ENCODE results near the gene PCDHB13.
"Not testable (repeated sequence)": the region's sequence is repeated elsewhere in the genome, so short reads cannot be mapped to it uniquely, and the experiment has no call there.

Gene PCDHB13

GRCh38 chr5:141213656-141214339 is at the start of gene PCDHB13:
Gene PCDHB13, plus strand, starts transcription at chr5:141213919. Its CDS starts 205 bp downstream, at chr5:141214124.
- not testable (repeated sequence) for DNase-seq (ENCODE audit: extremely low read depth in 1 of 2, low read depth in 1 of 2)

GRCh38 chr5:141172381-141173204 is 41.1 kb upstream of the PCDHB13 start, which contains the start of gene PCDHB7:
Gene PCDHB7, plus strand, starts transcription at chr5:141172644. Its CDS starts 192 bp downstream, at chr5:141172836.
- DNase-seq (ENCODE audit: extremely low read depth in 1 of 2, low read depth in 1 of 2) = no peak

DNA sequence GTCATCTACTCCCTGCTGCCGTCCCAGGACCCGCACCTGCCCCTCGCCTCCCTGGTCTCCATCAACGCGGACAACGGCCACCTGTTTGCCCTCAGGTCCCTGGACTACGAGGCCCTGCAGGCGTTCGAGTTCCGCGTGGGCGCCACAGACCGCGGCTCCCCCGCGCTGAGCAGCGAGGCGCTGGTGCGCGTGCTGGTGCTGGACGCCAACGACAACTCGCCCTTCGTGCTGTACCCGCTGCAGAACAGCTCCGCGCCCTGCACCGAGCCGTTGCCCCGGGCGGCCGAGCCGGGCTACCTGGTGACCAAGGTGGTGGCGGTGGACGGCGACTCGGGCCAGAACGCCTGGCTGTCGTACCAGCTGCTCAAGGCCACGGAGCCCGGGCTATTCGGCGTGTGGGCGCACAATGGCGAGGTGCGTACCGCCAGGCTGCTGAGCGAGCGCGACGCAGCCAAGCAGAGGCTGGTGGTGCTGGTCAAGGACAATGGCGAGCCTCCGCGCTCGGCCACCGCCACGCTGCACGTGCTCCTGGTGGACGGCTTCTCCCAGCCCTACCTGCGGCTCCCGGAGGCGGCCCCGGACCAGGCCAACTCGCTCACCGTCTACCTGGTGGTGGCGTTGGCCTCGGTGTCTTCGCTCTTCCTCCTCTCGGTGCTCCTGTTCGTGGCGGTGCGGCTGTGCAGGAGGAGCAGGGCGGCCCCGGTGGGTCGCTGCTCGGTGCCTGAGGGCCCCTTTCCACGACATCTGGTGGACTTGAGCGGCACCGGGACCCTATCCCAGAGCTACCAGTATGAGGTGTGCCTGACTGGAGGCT is 39.2 kb upstream of the PCDHB13 start:
- not testable (repeated sequence) for DNase-seq (ENCODE audit: extremely low read depth in 1 of 2, low read depth in 1 of 2)

DNA sequence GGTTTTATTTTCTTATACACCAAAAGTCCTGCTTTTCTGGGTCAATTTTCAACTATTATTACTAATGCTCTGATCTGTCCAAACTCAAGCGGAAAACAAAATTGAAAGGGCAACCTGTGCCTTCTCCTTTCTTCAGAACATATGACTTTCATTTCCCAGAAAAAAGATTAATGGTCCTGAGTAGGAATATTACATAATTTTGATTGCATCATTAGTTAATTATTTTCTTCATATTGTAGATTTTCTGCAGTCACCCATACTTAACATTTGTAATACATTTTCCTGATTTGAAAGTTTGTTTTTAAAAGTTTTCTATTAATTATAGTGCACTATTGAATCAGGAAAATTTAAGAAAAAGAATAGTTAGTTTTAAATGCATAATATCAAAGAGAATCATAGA is 37.8 kb upstream of the PCDHB13 start:
- no peak for DNase-seq (ENCODE audit: extremely low read depth in 1 of 2, low read depth in 1 of 2)

GRCh38 chr5:141177577-141178191 is 36.0 kb upstream of the PCDHB13 start, which contains the start of gene PCDHB8:
Gene PCDHB8, plus strand, starts transcription at chr5:141177790. Its CDS starts 245 bp downstream, at chr5:141178035.
- not testable (repeated sequence) for DNase-seq (ENCODE audit: extremely low read depth in 1 of 2, low read depth in 1 of 2)

DNA sequence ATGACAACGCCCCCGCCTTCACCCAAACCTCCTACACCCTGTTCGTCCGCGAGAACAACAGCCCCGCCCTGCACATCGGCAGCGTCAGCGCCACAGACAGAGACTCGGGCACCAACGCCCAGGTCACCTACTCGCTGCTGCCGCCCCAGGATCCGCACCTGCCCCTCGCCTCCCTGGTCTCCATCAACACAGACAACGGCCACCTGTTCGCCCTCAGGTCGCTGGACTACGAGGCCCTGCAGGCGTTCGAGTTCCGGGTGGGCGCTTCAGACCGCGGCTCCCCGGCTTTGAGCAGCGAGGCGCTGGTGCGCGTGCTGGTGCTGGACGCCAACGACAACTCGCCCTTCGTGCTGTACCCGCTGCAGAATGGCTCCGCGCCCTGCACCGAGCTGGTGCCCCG is 34.3 kb upstream of the PCDHB13 start:
- not testable (repeated sequence) for DNase-seq (ENCODE audit: extremely low read depth in 1 of 2, low read depth in 1 of 2)

DNA sequence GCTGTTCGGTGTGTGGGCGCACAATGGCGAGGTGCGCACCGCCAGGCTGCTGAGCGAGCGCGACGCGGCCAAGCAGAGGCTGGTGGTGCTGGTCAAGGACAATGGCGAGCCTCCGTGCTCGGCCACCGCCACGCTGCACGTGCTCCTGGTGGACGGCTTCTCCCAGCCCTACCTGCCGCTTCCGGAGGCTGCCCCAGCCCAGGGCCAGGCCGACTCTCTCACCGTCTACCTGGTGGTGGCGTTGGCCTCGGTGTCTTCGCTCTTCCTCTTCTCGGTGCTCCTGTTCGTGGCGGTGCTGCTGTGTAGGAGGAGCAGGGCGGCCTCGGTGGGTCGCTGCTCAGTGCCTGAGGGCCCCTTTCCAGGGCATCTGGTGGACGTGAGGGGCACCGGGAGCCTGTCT is 33.8 kb upstream of the PCDHB13 start:
- not testable (repeated sequence) for DNase-seq (ENCODE audit: extremely low read depth in 1 of 2, low read depth in 1 of 2)

- no peak for DNase-seq (ENCODE audit: extremely low read depth in 1 of 2, low read depth in 1 of 2)
Observed at GRCh38 chr5:141180313-141180712, 33.4 kb upstream of the PCDHB13 start.

DNA sequence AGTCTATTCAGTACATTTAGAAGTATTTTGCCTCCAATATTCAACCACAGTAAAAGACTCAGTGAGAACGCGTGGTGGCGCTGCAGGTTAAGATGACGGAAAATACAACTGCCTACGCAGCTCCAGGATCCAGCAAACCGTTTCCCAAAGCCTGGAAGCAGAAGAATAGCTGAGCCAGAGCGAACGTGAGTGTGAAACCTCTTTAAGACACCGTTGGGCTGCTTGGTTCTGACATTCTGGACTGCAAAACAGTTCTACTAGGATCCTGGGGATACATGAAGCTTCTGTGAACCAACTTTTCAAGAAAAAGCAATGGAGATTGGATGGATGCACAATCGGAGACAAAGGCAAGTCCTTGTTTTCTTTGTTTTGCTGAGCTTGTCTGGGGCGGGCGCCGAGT is 31.5 kb upstream of the PCDHB13 start, which contains the start of gene PCDHB16:
Gene PCDHB16, plus strand, starts transcription at position 140 of the 400 bp plus-strand sequence. Its CDS starts 173 bp downstream, at position 313.
- DNase-seq (ENCODE audit: extremely low read depth in 1 of 2, low read depth in 1 of 2) = no peak

DNA sequence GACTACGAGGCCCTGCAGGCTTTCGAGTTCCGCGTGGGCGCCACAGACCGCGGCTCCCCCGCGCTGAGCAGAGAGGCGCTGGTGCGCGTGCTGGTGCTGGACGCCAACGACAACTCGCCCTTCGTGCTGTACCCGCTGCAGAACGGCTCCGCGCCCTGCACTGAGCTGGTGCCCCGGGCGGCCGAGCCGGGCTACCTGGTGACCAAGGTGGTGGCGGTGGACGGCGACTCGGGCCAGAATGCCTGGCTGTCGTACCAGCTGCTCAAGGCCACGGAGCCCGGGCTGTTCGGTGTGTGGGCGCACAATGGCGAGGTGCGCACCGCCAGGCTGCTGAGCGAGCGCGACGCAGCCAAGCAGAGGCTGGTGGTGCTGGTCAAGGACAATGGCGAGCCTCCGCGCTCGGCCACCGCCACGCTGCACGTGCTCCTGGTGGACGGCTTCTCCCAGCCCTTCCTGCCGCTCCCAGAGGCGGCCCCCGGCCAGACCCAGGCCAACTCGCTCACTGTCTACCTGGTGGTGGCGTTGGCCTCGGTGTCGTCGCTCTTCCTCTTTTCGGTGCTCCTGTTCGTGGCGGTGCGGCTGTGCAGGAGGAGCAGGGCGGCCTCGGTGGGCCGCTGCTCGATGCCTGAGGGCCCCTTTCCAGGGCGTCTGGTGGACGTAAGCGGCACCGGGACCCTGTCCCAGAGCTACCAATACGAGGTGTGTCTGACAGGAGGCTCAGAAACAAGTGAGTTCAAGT is 29.4 kb upstream of the PCDHB13 start:
- not testable (repeated sequence) for DNase-seq (ENCODE audit: extremely low read depth in 1 of 2, low read depth in 1 of 2)

GRCh38 chr5:141186897-141187512 is 26.7 kb upstream of the PCDHB13 start, which contains the start of gene PCDHB9:
Gene PCDHB9, plus strand, starts transcription at chr5:141187161. Its CDS starts 158 bp downstream, at chr5:141187319.
- DNase-seq (ENCODE audit: extremely low read depth in 1 of 2, low read depth in 1 of 2) = no peak

DNA sequence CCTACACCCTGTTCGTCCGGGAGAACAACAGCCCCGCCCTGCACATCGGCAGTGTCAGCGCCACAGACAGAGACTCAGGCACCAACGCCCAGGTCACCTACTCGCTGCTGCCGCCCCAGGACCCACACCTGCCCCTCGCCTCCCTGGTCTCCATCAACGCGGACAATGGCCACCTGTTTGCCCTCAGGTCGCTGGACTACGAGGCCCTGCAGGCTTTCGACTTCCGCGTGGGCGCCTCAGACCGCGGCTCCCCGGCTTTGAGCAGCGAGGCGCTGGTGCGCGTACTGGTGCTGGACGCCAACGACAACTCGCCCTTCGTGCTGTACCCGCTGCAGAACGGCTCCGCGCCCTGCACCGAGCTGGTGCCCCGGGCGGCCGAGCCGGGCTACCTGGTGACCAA is 25.0 kb upstream of the PCDHB13 start:
- not testable (repeated sequence) for DNase-seq (ENCODE audit: extremely low read depth in 1 of 2, low read depth in 1 of 2)

GRCh38 chr5:141189131-141189530 is 24.6 kb upstream of the PCDHB13 start:
- DNase-seq (ENCODE audit: extremely low read depth in 1 of 2, low read depth in 1 of 2) = not testable (repeated sequence)

- no peak for DNase-seq (ENCODE audit: extremely low read depth in 1 of 2, low read depth in 1 of 2)
Observed at GRCh38 chr5:141192110-141192725, 21.5 kb upstream of the PCDHB13 start, which contains the start of gene PCDHB10. Gene PCDHB10, plus strand, starts transcription at chr5:141192353. Its CDS starts 200 bp downstream, at chr5:141192553.

GRCh38 chr5:141194332-141194731 is 19.4 kb upstream of the PCDHB13 start:
- not testable (repeated sequence) for DNase-seq (ENCODE audit: extremely low read depth in 1 of 2, low read depth in 1 of 2)

- DNase-seq (ENCODE audit: extremely low read depth in 1 of 2, low read depth in 1 of 2) = no peak
Observed at GRCh38 chr5:141196363-141196762, 17.4 kb upstream of the PCDHB13 start.

DNA sequence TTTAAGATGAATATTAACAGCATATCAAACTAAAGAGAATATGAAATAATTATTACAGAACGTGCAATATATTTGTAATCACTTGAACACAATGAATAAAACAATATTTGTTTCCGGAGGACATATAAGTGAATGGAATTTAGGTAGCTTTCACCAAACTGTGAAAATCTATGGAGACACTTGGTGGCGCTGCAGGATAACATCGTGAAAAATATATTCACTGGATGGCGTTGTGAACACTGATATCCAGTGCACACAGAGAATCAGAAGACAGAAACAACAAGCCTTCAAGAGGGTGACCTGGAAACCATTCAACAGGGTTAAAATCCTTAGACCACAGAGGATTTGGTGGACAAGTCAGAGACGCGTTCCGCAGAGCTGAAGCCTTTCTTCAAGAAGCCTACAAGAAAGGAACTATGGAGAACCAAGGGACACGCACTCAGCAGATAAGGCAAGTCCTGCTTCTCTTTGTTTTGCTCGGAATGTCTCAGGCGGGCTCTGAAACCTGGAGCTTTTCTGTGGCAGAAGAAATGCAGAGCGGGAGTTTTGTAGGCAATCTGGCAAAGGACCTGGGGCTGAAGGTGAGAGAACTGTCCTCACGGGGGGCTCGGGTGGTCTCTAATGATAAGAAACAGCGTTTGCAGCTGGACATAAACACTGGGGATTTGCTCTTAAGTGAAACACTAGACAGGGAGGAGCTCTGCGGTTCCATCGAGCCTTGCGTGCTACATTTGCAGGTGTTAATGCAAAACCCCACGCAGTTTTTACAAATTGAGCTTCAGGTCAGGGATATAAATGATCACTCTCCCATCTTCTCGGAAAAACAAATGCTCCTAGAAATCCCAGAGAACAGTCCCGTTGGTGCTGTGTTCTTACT is 14.1 kb upstream of the PCDHB13 start, which contains the start of gene PCDHB11:
Gene PCDHB11, plus strand, starts transcription at position 269 of the 877 bp plus-strand sequence. Its CDS starts 148 bp downstream, at position 417.
- DNase-seq (ENCODE audit: extremely low read depth in 1 of 2, low read depth in 1 of 2) = no peak

All from stimulated activated CD8-positive, alpha-beta memory T cell treated with anti-CD3 and anti-CD28 coated beads, Interleukin-7, amount 100 ng/mL, for 48 hours (primary cell).